ENCODE data around the gene LRRC37A.
"Not testable (repeated sequence)": the region's sequence is repeated elsewhere in the genome, so short reads cannot be mapped to it uniquely, and the experiment has no call there.

DNA sequence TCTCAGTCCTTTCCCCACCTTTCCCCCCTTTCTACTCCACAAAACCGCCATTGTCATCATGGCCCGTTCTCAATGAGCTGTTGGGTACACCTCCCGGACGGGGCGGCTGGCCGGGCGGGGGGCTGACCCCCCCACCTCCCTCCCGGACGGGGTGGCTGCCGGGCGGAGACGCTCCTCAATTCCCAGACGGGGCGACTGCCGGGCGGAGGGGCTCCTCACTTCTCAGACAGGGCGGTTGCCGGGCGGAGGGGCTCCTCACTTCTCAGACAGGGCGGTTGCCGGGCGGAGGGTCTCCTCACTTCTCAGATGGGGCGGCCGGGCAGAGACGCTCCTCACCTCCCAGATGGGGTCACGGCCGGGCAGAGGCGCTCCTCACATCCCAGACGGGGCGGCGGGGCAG is 42.1 kb upstream of the LRRC37A start:
- TF ChIP-seq SIN3A (IDR thresholded peaks at IDR 0.05; ENCODE audit: borderline replicate concordance, low read depth, low read length); TEAD4 (IDR thresholded peaks at IDR 0.05; ENCODE audit: borderline replicate concordance, insufficient read depth); CHD2 (IDR thresholded peaks at IDR 0.05; ENCODE audit: low read length, partially characterized antibody); JUND (IDR thresholded peaks at IDR 0.05); POLR2AphosphoS5 (IDR thresholded peaks at IDR 0.05; ENCODE audit: low read depth, low read length); YY1 (IDR thresholded peaks at IDR 0.05; ENCODE audit: low read depth); EZH2phosphoT487 (IDR thresholded peaks at IDR 0.05; ENCODE audit: borderline replicate concordance, low read depth); ELF1 (IDR thresholded peaks at IDR 0.05); EP300 (IDR thresholded peaks at IDR 0.05; ENCODE audit: borderline replicate concordance in 1 of 2, low read depth in 1 of 2, low read length in 1 of 2); GABPA (IDR thresholded peaks at IDR 0.05; ENCODE audit: low read depth): not testable (repeated sequence)
- TF ChIP-seq, protein P1, sequence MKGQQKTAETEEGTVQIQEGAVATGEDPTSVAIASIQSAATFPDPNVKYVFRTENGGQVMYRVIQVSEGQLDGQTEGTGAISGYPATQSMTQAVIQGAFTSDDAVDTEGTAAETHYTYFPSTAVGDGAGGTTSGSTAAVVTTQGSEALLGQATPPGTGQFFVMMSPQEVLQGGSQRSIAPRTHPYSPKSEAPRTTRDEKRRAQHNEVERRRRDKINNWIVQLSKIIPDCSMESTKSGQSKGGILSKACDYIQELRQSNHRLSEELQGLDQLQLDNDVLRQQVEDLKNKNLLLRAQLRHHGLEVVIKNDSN (IDR thresholded peaks at IDR 0.05; ENCODE audit: borderline replicate concordance, low read depth): not testable (repeated sequence)
- TF ChIP-seq, protein P2, sequence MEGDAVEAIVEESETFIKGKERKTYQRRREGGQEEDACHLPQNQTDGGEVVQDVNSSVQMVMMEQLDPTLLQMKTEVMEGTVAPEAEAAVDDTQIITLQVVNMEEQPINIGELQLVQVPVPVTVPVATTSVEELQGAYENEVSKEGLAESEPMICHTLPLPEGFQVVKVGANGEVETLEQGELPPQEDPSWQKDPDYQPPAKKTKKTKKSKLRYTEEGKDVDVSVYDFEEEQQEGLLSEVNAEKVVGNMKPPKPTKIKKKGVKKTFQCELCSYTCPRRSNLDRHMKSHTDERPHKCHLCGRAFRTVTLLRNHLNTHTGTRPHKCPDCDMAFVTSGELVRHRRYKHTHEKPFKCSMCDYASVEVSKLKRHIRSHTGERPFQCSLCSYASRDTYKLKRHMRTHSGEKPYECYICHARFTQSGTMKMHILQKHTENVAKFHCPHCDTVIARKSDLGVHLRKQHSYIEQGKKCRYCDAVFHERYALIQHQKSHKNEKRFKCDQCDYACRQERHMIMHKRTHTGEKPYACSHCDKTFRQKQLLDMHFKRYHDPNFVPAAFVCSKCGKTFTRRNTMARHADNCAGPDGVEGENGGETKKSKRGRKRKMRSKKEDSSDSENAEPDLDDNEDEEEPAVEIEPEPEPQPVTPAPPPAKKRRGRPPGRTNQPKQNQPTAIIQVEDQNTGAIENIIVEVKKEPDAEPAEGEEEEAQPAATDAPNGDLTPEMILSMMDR (IDR thresholded peaks at IDR 0.05): not testable (repeated sequence)
- TF ChIP-seq, protein P3, sequence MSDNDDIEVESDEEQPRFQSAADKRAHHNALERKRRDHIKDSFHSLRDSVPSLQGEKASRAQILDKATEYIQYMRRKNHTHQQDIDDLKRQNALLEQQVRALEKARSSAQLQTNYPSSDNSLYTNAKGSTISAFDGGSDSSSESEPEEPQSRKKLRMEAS (IDR thresholded peaks at IDR 0.05; ENCODE audit: low read depth): not testable (repeated sequence)

Data from SK-N-SH (cell line).